SK-N-SH (cell line): Measurements from ENCODE around the gene PGD.

Source experiments
- CHD2 ChIP-seq: fragments of 150-350 bp; IDR thresholded peaks from 2 replicates; pipeline ENCODE4 v1.6.1; 2018; ENCODE audit warnings: low read length; ENCODE audit not compliant: partially characterized antibody
- IRF3 ChIP-seq: fragments of 150-350 bp; IDR thresholded peaks from 2 replicates; pipeline ENCODE4 v1.6.1; 2016; ENCODE audit warnings: mild to moderate bottlenecking, low read depth, low read length
- JUND ChIP-seq: IDR thresholded peaks from 2 replicates; pipeline ENCODE4 v1.4.0; 2012
- RAD21 ChIP-seq: IDR thresholded peaks from 2 replicates; pipeline ENCODE4 v1.6.1; 2012; ENCODE audit warnings: mild to moderate bottlenecking, low read length
- RCOR1 ChIP-seq: fragments of 150-350 bp; IDR thresholded peaks from 2 replicates; pipeline ENCODE4 v1.6.1; 2017; ENCODE audit warnings: antibody characterized with exemption, low read length
- SIN3A ChIP-seq: IDR thresholded peaks from 2 replicates; pipeline ENCODE4 v1.6.1; 2012; ENCODE audit warnings: low read depth, mild to moderate bottlenecking, low read length, moderate library complexity, borderline replicate concordance
- TF ChIP-seq, protein P1 (sequence below): IDR thresholded peaks from 2 replicates; pipeline ENCODE4 v1.4.0; 2012; ENCODE audit warnings: low read depth, borderline replicate concordance
- TF ChIP-seq, protein P2 (sequence below): fragments of 200-600 bp; sonication (generic); IDR thresholded peaks from 2 replicates; pipeline ENCODE4 v1.6.1; 2017; ENCODE audit warnings: antibody characterized with exemption, mild to moderate bottlenecking, moderate library complexity

- TF ChIP-seq CHD2 (no peak), JUND (no peak), IRF3 (no peak), RAD21 (no peak), RCOR1 (no peak), SIN3A (no peak)
- TF ChIP-seq, protein P1, sequence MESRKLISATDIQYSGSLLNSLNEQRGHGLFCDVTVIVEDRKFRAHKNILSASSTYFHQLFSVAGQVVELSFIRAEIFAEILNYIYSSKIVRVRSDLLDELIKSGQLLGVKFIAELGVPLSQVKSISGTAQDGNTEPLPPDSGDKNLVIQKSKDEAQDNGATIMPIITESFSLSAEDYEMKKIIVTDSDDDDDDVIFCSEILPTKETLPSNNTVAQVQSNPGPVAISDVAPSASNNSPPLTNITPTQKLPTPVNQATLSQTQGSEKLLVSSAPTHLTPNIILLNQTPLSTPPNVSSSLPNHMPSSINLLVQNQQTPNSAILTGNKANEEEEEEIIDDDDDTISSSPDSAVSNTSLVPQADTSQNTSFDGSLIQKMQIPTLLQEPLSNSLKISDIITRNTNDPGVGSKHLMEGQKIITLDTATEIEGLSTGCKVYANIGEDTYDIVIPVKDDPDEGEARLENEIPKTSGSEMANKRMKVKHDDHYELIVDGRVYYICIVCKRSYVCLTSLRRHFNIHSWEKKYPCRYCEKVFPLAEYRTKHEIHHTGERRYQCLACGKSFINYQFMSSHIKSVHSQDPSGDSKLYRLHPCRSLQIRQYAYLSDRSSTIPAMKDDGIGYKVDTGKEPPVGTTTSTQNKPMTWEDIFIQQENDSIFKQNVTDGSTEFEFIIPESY, result no peak
- TF ChIP-seq, protein P2, sequence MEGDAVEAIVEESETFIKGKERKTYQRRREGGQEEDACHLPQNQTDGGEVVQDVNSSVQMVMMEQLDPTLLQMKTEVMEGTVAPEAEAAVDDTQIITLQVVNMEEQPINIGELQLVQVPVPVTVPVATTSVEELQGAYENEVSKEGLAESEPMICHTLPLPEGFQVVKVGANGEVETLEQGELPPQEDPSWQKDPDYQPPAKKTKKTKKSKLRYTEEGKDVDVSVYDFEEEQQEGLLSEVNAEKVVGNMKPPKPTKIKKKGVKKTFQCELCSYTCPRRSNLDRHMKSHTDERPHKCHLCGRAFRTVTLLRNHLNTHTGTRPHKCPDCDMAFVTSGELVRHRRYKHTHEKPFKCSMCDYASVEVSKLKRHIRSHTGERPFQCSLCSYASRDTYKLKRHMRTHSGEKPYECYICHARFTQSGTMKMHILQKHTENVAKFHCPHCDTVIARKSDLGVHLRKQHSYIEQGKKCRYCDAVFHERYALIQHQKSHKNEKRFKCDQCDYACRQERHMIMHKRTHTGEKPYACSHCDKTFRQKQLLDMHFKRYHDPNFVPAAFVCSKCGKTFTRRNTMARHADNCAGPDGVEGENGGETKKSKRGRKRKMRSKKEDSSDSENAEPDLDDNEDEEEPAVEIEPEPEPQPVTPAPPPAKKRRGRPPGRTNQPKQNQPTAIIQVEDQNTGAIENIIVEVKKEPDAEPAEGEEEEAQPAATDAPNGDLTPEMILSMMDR, result no peak
Measured at GRCh38 chr1:10449751-10450150, 50.9 kb downstream of the PGD start, which contains the start of gene CORT.
